Muscle layer of colon (tissue), 2 donors: ENCODE results near the gene COCH.
"Not testable (repeated sequence)": the region's sequence is repeated elsewhere in the genome, so short reads cannot be mapped to it uniquely, and the experiment has no call there.

Experiments used
- H3K27ac ChIP-seq: one replicate; pipeline ENCODE4 v1.7.0; 2013; ENCODE audit warnings: low read depth, mild to moderate bottlenecking, low read length, moderate library complexity
- H3K27me3 ChIP-seq, 2 donors: one replicate each; pipeline ENCODE4 v1.7.0; 2013; ENCODE audit warnings: low read length in 2 of 2, mild to moderate bottlenecking in 2 of 2; ENCODE audit not compliant: insufficient read depth in 2 of 2, control insufficient read depth in 1 of 2
- H3K36me3 ChIP-seq: one replicate; pipeline ENCODE4 v1.7.0; 2013; ENCODE audit warnings: mild to moderate bottlenecking, low read length; ENCODE audit not compliant: insufficient read depth
- H3K4me1 ChIP-seq: one replicate; pipeline ENCODE4 v1.7.0; 2013; ENCODE audit warnings: mild to moderate bottlenecking, low read length; ENCODE audit not compliant: insufficient read depth
- H3K4me3 ChIP-seq, 2 donors: one replicate each; pipeline ENCODE4 v1.7.0; 2013; ENCODE audit warnings: low read length in 2 of 2, low read depth in 1 of 2, mild to moderate bottlenecking in 1 of 2, moderate library complexity in 1 of 2
- H3K9ac ChIP-seq: one replicate; pipeline ENCODE4 v1.7.0; 2013; ENCODE audit warnings: low read length
- H3K9me3 ChIP-seq: one replicate; pipeline ENCODE4 v1.7.0; 2013; ENCODE audit warnings: mild to moderate bottlenecking, low read length
- donor health status: abdominal sarcoma.
- donor health status: Adenocarcinoma of cecum.

Gene COCH

DNA sequence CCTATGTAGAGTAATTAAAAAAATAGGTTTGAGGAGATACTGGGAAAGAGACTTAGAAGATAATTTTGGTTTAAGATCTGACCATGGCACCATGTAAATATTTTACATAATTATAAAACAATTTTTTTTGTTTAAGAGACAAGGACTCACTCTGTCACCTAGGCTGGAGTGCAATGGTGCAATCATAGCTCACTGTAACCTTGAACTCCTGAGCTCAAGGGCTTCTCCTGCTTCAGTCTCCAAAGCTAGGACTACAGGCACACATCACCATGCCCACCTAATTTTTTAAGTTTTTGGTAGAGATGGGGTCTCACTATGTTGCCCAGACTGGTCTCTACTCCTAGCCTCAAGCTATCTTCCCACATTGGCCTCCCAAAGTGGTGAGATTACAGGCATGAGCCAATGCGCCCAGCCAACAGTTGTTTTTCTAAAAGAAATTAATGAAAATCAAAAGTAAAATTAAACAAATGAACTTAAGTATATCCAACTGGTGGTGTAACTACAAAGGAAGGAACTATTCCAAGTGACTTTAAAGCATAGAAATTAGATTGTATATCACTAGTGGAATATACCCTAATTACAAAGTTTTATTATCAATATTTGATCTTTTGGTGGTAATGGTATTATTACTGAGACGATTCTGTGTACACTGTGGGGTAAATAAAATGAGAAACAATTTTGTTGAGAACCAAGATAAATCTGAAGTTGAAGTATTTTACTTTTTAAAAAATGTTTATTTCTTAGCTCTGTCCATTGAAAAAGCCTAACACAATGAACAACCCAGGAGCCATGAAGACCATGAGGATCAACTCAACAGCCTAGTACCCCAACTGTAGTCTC, 29.1 kb downstream of the COCH start:
- Histone ChIP-seq H3K9me3 (no peaks in the 10 kb centered on the region), H3K27me3 (no peaks in the 10 kb centered on the region), H3K9ac (no peak overlapping the region), H3K4me1 (no peaks in the 10 kb centered on the region), H3K27ac (no peak overlapping the region), H3K36me3 (peaks cover 9% of the 10 kb centered on the region), H3K4me3 (no peak overlapping the region)

DNA sequence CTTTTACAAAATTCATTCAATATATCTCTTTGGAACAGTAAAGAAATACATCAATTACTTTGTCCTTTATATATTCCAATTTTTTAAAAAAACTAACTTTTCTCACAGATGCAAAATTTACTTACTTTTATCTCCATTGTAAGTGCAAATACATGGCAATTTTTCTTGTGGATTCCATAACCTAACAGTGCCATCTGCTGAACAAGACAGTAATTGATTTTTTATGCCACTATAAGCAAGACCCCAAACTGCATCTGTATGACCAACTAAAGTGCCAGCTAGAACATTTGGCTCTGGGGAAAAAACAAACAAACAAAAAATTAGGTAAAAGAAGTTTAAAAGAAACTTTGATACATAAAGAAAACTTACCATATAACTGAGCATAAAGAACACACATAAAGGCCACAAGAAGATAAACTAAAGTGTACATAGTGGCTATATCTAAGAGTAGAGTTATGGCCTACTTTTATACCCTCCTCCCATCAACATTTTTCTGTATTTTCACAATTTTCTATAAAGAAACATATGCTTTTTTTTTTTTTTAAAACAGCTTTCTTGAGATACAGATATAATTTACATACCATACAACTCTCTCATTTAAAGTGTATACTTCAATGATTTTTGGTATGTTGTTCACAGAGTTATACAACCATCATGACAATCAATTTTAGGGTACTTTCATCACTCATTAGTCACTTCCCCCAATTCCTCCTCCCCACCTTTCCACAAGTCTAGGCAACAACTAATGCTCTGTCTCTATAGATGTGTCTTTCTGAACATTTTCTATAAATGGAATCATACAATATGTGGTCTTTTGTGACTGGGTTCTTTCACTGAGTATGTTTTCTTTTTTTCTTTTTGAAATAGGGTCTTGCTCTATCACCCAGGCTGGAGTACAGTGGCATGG, 32.6 kb downstream of the COCH start:
- H3K4me1 ChIP-seq, result no peaks in the 10 kb centered on the region
- no peak overlapping the region for H3K4me3 ChIP-seq
- no peaks in the 10 kb centered on the region for H3K27me3 ChIP-seq
- no peak overlapping the region for H3K27ac ChIP-seq
- no peaks in the 10 kb centered on the region for H3K9me3 ChIP-seq
- no peak overlapping the region for H3K9ac ChIP-seq
- H3K36me3 ChIP-seq, result peaks cover 33% of the 10 kb centered on the region

DNA sequence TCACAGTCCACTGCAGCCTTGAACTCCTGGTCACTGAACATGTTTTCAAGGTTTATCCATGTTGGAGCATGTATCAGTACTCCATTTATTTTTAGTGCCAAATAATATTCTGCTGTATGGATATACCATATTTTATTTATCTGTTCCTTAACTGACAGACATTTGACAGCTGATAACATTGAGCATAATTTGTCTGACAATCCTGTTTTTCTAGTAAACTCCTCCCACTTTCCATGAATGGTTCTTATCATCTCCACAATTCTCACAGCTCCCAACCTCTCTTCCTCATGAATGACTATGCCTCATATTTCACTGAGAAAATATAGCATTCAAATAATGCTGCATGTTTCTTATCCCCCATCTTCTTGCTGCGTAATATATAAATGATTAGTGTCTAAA, 33.3 kb downstream of the COCH start:
- Histone ChIP-seq H3K27ac (no peak overlapping the region), H3K36me3 (peaks cover 33% of the 10 kb centered on the region), H3K9me3 (no peaks in the 10 kb centered on the region), H3K9ac (no peak overlapping the region), H3K4me3 (no peak overlapping the region), H3K27me3 (no peaks in the 10 kb centered on the region), H3K4me1 (no peaks in the 10 kb centered on the region)

DNA sequence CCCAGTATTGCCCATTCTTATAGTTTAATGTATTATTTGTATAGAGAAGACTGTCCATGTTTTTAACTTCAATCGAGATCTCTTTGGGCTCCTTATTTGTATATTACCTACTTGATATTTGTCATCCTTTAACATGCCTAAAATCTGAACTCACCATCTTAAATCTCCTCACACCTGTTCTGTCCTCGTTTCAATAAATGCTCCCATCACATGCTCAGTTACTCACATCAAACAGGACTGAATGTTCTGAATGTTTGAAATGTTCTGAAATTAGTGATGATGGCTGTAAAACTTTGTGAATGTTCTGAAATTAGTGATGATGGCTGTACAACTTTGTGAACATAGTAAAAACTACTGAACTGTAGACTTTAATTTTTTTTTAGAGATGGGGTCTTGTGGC, 34.5 kb downstream of the COCH start:
- Histone ChIP-seq H3K9me3 (no peaks in the 10 kb centered on the region), H3K9ac (no peak overlapping the region), H3K36me3 (peaks cover 33% of the 10 kb centered on the region), H3K27me3 (no peaks in the 10 kb centered on the region), H3K27ac (no peak overlapping the region), H3K4me1 (no peaks in the 10 kb centered on the region), H3K4me3 (no peak overlapping the region)

DNA sequence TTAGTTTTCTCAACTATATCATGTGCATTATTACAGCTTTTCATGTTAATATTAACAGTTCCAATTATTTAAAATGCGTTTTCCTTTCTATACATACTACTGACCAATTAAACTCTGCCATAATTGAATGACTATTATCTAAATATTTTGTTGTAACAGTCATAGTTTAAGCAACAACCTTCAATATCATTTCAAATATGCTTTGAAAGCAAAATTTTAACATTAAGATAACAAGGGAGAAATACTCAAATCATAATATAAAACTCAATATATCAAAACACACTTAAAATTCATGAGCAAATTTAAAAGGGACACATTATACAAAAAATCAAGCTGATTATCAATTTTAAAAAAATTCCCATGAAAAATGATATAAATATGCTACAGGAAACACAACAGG, 40.5 kb downstream of the COCH start:
- no peak overlapping the region for H3K4me3 ChIP-seq
- no peak overlapping the region for H3K9ac ChIP-seq
- H3K9me3 ChIP-seq, result no peaks in the 10 kb centered on the region
- H3K4me1 ChIP-seq, result no peaks in the 10 kb centered on the region
- H3K36me3 ChIP-seq, result peaks cover 16% of the 10 kb centered on the region
- no peaks in the 10 kb centered on the region for H3K27me3 ChIP-seq
- no peak overlapping the region for H3K27ac ChIP-seq

DNA sequence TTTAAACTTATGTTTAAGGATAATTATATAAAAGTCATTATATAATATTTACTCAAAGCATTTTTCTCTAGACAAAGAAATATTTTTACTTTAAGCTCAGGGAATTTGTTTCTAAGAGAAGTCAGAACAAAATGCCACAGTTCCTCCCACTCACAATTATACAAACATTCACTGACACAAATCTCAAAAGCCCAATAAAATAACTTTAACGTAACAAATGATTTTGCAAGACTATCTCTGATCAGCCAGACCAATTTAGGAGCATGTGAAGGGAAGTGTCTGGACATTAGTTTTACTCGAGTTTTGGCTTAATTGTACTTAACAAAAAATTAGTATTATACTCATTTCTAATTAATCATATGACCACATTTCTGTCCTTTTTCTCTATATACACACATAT, 41.2 kb downstream of the COCH start:
- no peak overlapping the region for H3K9ac ChIP-seq
- H3K9me3 ChIP-seq, result no peaks in the 10 kb centered on the region
- no peak overlapping the region for H3K4me3 ChIP-seq
- H3K27ac ChIP-seq, result no peak overlapping the region
- no peaks in the 10 kb centered on the region for H3K4me1 ChIP-seq
- H3K27me3 ChIP-seq, result no peaks in the 10 kb centered on the region
- H3K36me3 ChIP-seq, result peaks cover 11% of the 10 kb centered on the region

DNA sequence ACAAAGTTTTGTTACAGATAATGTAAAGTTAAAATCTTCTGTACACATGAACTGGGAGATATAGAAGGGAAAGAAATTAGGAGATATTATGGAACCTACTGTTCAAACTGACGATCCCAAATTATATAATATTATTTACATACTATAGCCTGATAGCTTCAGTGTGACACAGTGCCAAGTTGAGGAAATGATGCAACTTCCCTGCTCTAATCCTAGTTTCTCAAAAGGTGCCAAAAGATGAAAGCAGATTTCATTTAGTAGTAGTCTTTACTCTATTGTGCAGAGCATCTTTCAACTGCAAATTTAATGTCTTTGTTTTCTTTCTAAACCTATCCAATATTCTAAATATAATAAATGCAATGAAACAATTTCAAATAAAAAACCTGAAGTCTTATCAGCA, 46.9 kb downstream of the COCH start:
- Histone ChIP-seq H3K9me3 (no peaks in the 10 kb centered on the region), H3K36me3 (peaks cover 6% of the 10 kb centered on the region), H3K9ac (no peak overlapping the region), H3K4me1 (no peaks in the 10 kb centered on the region), H3K4me3 (no peak overlapping the region), H3K27ac (no peak overlapping the region), H3K27me3 (no peaks in the 10 kb centered on the region)

DNA sequence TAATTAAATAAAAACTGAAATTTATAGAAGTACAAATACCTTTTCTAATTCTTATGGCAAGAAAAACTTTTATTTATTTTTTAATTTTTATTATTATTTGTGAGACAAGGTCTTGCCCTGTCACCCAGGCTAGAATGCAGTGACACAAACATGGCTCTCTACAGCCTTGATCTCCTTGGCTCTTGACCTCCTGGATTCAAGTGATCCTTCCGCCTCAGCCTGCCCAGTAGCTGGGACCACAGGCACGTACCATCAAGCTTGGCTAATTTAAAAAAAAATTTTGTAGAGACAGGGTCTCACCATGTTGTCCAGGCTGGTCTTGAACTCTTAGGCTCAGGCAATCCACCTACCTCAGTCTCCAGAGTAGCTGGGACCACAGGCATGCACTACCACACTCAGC, 47.4 kb downstream of the COCH start:
- Histone ChIP-seq H3K4me3 (no peak overlapping the region), H3K36me3 (peaks cover 6% of the 10 kb centered on the region), H3K27ac (no peak overlapping the region), H3K9ac (no peak overlapping the region), H3K4me1 (no peaks in the 10 kb centered on the region), H3K9me3 (no peaks in the 10 kb centered on the region), H3K27me3 (no peaks in the 10 kb centered on the region)

DNA sequence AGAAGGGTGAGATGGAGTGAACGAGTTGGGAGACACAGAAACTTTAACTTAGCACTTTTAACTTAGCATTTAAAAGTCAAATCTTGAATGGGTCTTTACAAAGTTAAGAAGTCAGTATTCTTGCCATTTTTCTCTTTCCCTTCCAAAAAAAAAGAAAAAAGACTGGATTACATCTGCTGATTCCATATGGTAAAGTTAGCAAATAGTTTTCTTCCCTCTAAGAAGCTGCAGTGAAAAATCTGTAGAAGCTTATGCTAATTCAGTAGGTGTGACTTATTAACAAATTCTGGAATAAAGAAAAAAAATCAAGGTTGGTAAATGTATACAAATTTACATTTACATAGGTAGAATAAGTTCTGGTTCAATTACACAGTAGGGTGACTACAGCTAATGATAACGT, 50.9 kb downstream of the COCH start:
- Histone ChIP-seq H3K27me3 (no peaks in the 10 kb centered on the region), H3K9ac (no peak overlapping the region), H3K4me1 (no peaks in the 10 kb centered on the region), H3K9me3 (no peaks in the 10 kb centered on the region), H3K27ac (no peak overlapping the region), H3K36me3 (peaks cover 6% of the 10 kb centered on the region), H3K4me3 (no peak overlapping the region)

DNA sequence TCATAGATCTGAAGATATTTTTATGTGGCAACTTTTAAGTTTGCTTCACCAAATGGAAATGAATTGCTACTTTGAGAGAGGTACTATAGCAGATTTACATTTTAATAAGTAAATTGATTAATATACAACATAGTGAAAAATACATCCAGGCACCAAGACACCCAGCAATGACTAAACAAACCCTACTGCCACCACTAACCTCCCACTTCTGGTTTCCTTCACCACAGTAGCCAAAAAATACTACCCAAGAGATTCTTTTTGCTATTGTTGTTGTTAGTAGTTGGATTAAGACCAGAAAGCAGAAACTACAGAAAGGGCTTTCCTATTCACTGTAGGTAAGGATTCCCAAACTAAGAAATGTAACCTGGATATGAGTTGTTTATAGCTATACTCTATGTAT, 54.1 kb downstream of the COCH start:
- H3K27ac ChIP-seq, result no peak overlapping the region
- no peaks in the 10 kb centered on the region for H3K4me1 ChIP-seq
- no peaks in the 10 kb centered on the region for H3K27me3 ChIP-seq
- no peak overlapping the region for H3K4me3 ChIP-seq
- no peaks in the 10 kb centered on the region for H3K9me3 ChIP-seq
- no peak overlapping the region for H3K9ac ChIP-seq
- H3K36me3 ChIP-seq, result peaks cover 3% of the 10 kb centered on the region

DNA sequence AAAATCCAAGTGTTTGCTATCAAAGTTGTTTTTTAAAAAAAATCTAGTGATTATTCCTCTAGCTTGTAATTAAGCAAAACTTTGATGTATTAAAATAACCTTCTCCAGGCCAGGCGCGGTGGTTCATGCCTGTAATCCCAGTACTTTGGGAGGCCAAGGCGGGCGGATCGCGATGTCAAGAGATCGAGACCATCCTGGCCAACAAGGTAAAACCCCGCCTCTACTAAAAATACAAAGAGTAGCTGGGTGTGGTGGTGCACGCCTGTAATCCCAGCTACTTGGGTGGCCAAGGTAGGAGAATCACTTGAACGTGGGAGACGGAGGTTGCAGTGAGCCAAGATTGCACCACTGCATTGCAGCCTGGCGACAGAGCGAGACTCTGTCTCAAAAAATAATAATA, 59.6 kb downstream of the COCH start:
- not testable (repeated sequence) for H3K9me3 ChIP-seq, H3K27me3 ChIP-seq, H3K27ac ChIP-seq, H3K4me3 ChIP-seq, H3K4me1 ChIP-seq, H3K9ac ChIP-seq
- peaks cover 30% of the 10 kb centered on the region for H3K36me3 ChIP-seq
